Activated CD4-positive, alpha-beta T cell treated with anti-CD3 and anti-CD28 coated beads, Interleukin-2, amount 50 U/mL, for 48 hours (primary cell): ENCODE results near the gene RPLP2.

Source experiments
- DNase-seq, 2 experiments: peaks; one replicate each; pipeline ENCODE4 v3.0.0-alpha.2; 2020

RPLP2 gene

DNA sequence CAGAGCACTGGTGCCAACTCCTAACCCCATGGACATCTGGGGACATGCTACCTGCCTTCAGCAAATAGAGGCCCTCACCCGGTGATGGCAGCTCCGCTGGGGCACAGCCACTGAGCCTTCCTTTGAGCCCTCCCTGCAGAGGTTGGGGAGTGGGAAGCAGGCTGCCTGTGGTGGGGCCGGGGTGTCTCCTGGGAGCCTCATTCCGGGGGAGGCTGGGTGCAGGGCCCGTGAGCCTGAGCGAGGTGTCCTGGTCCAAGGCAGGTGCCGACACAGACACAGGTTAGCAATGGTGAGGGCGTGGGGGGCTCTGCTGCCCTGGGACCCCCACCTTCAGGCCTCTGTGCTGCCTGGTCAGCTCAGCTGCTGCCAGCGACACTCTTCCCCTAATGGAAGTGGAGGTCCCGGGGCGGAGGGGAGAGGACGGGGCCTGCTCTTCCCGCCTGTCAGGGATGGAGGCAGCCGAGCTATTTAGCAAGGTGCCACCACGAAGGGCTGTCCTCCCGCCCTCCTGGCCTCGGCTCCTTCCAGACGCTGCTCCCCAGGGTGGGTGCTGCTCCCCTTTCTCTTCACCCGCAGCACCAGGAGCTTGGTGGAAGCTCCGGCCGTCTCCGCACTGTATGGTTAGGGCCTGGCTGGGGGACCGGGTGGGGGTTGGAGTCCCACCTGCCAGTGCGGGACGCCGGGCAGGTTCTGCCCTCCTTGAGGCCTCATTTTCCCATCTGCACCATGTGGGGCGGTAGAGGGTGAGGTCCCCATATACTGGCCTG lies 44.1 kb downstream of the RPLP2 start:
- DNase-seq, result no peak

DNA sequence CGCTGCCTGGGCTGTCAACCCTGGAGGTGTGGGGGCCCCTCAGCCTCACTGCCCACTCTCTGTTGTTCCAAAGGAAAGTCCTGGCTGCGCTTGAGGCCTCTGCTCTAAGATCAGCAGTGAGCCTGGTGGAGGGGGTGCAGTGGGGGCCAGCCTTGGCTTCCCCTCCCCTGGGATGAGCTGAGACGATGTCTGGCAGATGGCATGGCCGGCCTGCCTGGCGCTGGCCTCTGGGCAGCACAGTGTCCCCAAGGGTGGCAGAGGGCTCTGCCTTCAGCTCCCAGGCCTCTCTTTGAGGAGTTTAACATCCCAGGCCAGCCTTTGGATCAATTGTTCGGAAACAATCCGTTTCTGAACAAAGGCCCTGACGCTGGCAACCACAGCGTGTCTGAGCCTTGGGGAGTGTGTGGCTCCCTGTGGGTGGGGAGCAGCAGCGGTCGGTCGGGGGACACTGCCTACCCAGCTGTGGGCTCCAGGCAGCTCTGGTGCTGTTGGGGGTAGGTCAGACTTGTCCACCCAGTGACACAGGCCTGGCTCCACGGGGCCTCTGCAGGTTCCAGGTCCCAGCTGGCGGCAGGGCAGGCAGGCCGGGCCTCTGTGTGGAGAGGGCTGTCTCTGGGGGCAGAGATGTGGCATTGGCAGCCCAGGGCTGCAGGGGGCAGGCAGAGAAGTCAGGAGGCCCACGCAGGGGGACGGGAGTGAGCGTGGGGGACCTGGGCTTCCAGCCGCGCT lies 45.0 kb downstream of the RPLP2 start:
- DNase-seq, result no peak

DNA sequence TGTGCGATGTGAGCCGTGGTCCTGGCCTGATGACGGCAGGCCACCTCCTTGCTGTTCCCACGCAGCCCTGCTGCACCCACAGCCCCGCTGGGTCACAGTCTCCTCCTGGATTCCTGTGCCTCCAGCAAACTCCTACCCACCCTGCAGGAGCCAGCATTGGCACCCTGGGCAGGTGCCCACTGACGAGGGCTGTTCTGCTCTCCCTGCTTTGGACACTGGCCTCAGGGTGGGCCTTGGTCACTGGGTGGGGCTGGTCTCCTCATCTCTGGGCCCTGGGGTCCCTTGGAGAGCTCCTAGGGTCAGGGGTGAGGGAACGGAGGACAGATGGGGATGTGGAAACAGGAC lies 45.5 kb downstream of the RPLP2 start:
- no peak for DNase-seq

GRCh38 chr11:855796-856195 lies 46.0 kb downstream of the RPLP2 start:
- no peak for DNase-seq

GRCh38 chr11:856397-856796 lies 46.6 kb downstream of the RPLP2 start:
- DNase-seq, result no peak

- no peak for DNase-seq
Observed at GRCh38 chr11:858053-858761, 48.4 kb downstream of the RPLP2 start.

- DNase-seq, result no peak
Observed at GRCh38 chr11:858762-859339, 49.1 kb downstream of the RPLP2 start.

GRCh38 chr11:859394-860131 lies 49.8 kb downstream of the RPLP2 start:
- no peak for DNase-seq

DNA sequence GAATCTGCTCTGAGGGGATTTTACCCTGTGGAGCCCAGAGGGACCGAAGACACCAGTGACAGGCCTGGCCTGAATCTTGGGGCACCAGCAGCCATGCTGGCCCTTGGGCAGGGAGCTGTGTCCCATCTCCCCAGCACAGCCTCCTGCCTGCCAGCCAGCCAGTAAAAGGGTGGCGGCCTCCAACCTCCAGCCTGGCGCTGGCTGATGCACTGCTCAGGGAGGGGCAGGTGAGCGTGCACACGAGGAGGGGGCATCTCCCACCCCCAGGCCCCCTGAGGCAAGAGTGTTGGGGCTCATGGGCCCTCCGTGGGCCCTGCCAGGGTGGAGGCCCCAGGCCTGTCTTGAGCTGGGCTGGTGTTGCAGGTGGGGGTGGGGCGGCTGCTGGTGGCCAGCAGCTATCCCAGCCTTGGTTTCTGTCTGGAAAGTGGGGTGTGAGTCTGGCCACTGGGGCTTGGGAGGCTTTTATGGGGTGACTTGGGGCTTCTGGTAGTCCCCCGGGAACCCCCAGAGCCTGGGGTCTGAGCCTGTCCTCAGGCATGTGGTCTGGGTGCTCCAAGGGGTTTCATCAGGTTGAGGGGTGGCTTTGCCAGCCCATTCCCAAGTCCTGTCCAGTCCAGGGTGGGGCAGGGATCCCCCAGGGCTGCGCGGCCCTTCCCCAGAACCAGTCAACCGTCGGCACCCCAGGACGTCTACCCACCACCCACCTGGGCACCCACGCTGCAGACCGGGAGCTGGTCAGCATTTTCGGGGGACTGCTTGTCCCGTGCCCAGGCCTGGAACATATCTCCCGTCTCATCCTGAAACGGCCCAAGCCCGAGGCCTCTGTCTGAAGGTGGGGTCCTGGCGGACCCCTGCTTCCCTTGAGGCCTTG lies 50.7 kb downstream of the RPLP2 start:
- no peak for DNase-seq

DNA sequence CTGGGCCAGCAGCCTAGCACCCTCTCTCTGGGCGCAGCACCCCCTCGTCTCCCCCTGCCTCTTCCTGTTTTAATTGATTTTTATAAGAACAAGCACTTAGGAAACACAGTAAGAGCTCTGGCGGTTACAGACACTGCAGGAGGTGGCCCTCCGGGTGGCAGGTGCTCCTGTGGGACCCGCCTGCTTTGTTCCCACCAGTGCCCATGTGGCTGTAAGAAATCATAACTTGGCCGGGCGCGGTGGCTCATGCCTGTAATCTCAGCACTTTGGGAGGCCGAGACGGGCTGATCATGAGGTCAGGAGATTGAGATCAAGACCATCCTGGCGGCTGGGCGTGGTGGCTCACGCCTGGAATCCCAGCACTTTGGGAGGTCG lies 51.3 kb downstream of the RPLP2 start:
- DNase-seq, result no peak

DNA sequence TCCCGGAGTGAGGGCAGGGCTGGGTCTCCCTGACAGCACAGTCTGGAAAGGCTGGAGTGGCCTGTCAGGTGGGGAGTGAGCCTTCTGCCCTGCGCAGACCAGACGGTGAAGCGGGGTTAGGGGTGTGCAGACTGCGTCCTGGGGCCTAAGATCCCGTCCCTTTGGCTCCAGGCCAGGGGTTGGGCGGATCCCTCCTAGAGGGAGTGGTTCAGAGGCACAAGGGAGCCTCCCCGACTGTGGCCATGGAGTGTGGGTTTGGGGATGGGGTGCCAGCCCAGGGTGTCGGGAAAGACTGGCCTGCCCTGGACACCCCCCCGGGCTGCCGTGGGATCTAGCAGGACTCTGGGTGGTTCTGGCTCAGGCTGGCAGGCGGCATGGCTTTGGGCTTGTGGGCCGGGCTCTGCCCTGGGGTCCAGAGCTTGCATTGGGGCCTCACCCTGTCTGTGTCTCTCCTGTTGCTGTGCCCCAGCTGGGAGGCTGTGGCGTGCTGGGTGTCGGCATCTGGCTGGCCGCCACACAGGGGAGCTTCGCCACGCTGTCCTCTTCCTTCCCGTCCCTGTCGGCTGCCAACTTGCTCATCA lies 52.4 kb downstream of the RPLP2 start:
- no peak for DNase-seq
